Kidney (tissue), 14 donors: ENCODE data around the gene GFPT2. TPM values are rescaled to one million over a fixed set of nuclear protein-coding genes. Genes with fewer than 3 reads are reported as not detected.

ENCODE experiments used
- DNase-seq, 5 donors: peaks; one replicate each; pipeline ENCODE4 v3.0.0-alpha.2; 2013 to 2020
- FAIRE-seq: peaks from 2 replicates; lab custom pipeline; 2012; peaks lifted over from hg19 to GRCh38; lab: Jason Lieb, UNC
- H3K27ac ChIP-seq, 2 donors: one replicate each; pipeline ENCODE4 v1.7.0; 2013; ENCODE audit warnings: low read depth in 2 of 2, low read length in 2 of 2, inconsistent platforms in 1 of 2
- H3K27me3 ChIP-seq: one replicate; pipeline ENCODE4 v1.7.1; 2013; ENCODE audit warnings: low read length, inconsistent platforms; ENCODE audit not compliant: control insufficient read depth, insufficient read depth
- H3K36me3 ChIP-seq, 3 donors: one replicate each; pipeline versions ENCODE4 v1.7.0 to v1.7.1; 2013; ENCODE audit warnings: low read length in 3 of 3, control low read depth in 1 of 3, inconsistent platforms in 1 of 3; ENCODE audit not compliant: insufficient read depth in 3 of 3, control insufficient read depth in 2 of 3
- H3K4me1 ChIP-seq, 3 donors: one replicate each; pipeline versions ENCODE4 v1.7.0 to v1.7.1; 2013; ENCODE audit warnings: low read length in 3 of 3, inconsistent platforms in 1 of 3, low read depth in 1 of 3; ENCODE audit not compliant: control insufficient read depth in 2 of 3, insufficient read depth in 2 of 3
- H3K4me3 ChIP-seq, 3 donors: one replicate each; pipeline versions ENCODE4 v1.7.0 to v1.8.1; 2013; ENCODE audit warnings: low read length in 3 of 3, control low read depth in 1 of 3, inconsistent platforms in 1 of 3
- H3K9ac ChIP-seq, 3 donors: one replicate each; pipeline versions ENCODE4 v1.7.0 to v1.7.1; 2013; ENCODE audit warnings: low read length in 3 of 3, control low read depth in 1 of 3, inconsistent platforms in 1 of 3
- H3K9me3 ChIP-seq, 3 donors: one replicate each; pipeline versions ENCODE4 v1.7.0 to v1.7.1; 2013; ENCODE audit warnings: low read length in 3 of 3, control low read depth in 1 of 3, inconsistent platforms in 1 of 3; ENCODE audit not compliant: control insufficient read depth in 2 of 3, insufficient read depth in 1 of 3
- intact Hi-C: fragments of 100-400 bp; cut with DNase I; formaldehyde crosslinking; loops from one replicate; pipeline ENCODE4 v1.11.1; 2022
- polyA plus RNA-seq: library from polyadenylated mRNA; stranded (reverse); fragments of 350-450 nt; fragmentation: Illumina TruSeq; extraction: RNeasy Lipid Tissue Mini Kit (QIAGEN cat#74804); gene quantifications from one replicate; pipeline ENCODE4 v1.2.3, GENCODE V29; 2014; ENCODE audit warnings: low read depth, low replicate concordance; ENCODE audit not compliant: insufficient read depth
- total RNA-seq: library from RNA; stranded (reverse); fragmentation: NEBNext Ultra II Directional; extraction: Animal tissue kit (Norgen Biotek cat#: 25700); gene quantifications from one replicate; pipeline ENCODE4 v1.2.1, GENCODE V29; 2021
- TF ChIP-seq, protein P1 (sequence below): IDR thresholded peaks from 3 replicates; pipeline ENCODE4 v1.5.1; 2012; ENCODE audit warnings: mild to moderate bottlenecking, moderate library complexity, borderline replicate concordance; ENCODE audit not compliant: insufficient read depth; ENCODE audit errors: extremely low read depth
- donor health status: control.
- donor health status: control.
- donor health status: control.
- donor health status: control.
- donor health status: control.
- donor health status: DM: yes; HTN: yes; CAD: no.
- donor health status: Normal renal cell carcinoma (clear cell type).

The GFPT2 gene
- total and polyA plus RNA-seq, 2 donors from 2014 or later = 2.7 to 15.9 TPM

DNA sequence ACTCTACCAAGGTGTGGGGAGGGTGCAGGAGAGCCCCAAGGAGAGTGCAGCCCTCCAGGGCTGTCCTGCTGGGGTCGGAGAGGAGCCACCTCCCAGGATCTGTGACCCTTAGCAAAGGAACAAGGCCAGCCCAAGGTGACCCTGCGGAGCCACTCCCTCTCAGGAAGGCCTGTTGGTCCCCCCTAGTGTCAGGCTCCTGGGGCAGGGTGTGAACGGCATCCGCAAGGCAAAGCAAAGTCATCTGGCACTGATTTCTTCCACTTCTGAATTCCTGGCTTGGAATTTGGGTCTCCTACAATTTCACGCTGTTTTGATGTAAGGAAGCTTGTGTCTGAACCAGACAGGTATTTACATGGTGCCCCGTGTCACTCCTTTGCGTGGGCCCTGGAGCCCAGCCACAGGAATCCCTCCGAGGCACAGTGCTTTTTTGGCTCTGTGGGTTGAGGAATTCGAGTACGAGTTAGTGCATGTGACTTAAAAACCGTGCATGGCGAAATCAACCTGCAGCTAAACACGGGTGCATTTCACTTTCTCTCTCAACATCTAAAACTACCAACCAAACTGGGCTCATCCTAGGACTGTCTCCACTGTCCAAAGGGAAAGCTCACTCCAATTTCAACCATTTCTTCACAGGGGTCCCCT is 24.5 kb upstream of the GFPT2 start:
- no peaks in the 10 kb centered on the region for H3K27me3 ChIP-seq
- TF ChIP-seq, protein P1, sequence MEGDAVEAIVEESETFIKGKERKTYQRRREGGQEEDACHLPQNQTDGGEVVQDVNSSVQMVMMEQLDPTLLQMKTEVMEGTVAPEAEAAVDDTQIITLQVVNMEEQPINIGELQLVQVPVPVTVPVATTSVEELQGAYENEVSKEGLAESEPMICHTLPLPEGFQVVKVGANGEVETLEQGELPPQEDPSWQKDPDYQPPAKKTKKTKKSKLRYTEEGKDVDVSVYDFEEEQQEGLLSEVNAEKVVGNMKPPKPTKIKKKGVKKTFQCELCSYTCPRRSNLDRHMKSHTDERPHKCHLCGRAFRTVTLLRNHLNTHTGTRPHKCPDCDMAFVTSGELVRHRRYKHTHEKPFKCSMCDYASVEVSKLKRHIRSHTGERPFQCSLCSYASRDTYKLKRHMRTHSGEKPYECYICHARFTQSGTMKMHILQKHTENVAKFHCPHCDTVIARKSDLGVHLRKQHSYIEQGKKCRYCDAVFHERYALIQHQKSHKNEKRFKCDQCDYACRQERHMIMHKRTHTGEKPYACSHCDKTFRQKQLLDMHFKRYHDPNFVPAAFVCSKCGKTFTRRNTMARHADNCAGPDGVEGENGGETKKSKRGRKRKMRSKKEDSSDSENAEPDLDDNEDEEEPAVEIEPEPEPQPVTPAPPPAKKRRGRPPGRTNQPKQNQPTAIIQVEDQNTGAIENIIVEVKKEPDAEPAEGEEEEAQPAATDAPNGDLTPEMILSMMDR = no peak
- H3K4me3 ChIP-seq = no peak overlapping the region
- H3K27ac ChIP-seq = no peak overlapping the region
- H3K36me3 ChIP-seq = no peaks in the 10 kb centered on the region
- H3K9ac ChIP-seq = no peak overlapping the region
- intact Hi-C loops = no loop called here
- H3K9me3 ChIP-seq = no peaks in the 10 kb centered on the region
- no peak for DNase-seq
- FAIRE-seq = no peak
- H3K4me1 ChIP-seq = no peaks in the 10 kb centered on the region

DNA sequence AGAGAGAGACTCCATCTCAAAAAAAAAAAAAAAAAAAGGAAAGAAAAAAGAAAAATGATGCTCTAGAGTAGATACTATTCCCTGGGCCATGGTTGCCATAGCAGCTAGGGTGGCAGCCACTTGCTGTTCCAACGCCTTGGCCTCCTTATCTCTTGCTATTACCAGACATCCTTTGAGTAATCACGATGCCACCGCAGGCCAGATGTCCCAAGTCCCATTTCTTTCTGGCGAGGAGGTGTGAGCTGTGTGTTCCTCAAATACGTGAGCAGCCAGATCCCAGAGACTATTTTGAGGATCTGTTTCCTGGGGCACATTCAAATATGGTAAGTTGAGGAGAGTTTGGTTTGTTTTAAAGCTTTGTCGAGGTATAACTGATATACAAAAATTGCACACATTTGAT is 23.4 kb upstream of the GFPT2 start:
- TF ChIP-seq, protein P1 = no peak
- H3K9ac ChIP-seq = no peak overlapping the region
- no peak overlapping the region for H3K4me3 ChIP-seq
- H3K27ac ChIP-seq = no peak overlapping the region
- no peaks in the 10 kb centered on the region for H3K27me3 ChIP-seq
- FAIRE-seq = no peak
- H3K36me3 ChIP-seq = no peaks in the 10 kb centered on the region
- no peaks in the 10 kb centered on the region for H3K4me1 ChIP-seq
- H3K9me3 ChIP-seq = no peaks in the 10 kb centered on the region
- no peak for DNase-seq
- intact Hi-C loops = no loop called here

DNA sequence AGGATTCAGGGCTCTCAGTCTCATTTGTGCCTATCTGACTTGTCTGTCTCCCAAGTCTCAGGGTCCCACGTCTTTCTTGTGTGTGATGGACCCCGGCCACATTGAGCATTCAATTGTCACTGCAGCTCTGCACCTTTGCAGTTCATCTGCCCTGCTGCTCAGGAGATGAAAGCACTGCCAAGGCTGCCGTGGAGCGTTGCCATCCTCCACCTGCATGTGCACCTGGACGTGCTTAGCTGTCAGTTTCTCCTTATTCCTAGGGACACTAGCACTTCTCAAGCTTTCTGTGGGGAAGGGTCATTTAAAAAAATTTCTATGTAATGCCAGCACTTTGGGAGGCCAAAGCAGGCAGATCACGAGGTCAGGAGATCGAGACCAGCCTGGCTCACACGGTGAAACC is 22.8 kb upstream of the GFPT2 start:
- no peak overlapping the region for H3K9ac ChIP-seq
- no peak for FAIRE-seq
- no peak overlapping the region for H3K4me3 ChIP-seq
- no peaks in the 10 kb centered on the region for H3K36me3 ChIP-seq
- H3K27me3 ChIP-seq = no peaks in the 10 kb centered on the region
- H3K4me1 ChIP-seq = no peaks in the 10 kb centered on the region
- H3K9me3 ChIP-seq = no peaks in the 10 kb centered on the region
- TF ChIP-seq, protein P1 = no peak
- H3K27ac ChIP-seq = no peak overlapping the region
- no peak for DNase-seq
- intact Hi-C loops = no loop called here

DNA sequence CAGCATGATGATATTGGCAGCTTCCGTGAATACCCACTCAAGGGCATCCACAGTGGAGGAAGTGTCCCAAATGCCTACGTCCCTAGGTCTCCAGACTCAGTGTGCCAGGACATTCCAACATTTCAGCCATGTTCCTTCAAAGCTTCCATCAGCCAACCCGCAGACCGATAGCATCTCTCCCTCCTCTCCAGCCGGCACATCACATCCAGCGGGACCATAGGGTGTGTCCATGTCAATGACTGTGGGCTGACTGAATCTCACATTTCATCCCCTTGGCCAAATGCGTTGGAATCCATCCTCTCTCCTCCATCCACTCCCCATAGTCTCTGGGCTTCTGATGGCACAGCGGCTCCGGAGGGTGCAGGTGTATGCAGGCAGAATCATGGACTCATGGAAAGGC is 22.2 kb upstream of the GFPT2 start:
- Histone ChIP-seq H3K27me3 (no peaks in the 10 kb centered on the region), H3K4me1 (no peaks in the 10 kb centered on the region), H3K36me3 (no peaks in the 10 kb centered on the region), H3K4me3 (no peak overlapping the region), H3K27ac (no peak overlapping the region), H3K9ac (no peak overlapping the region), H3K9me3 (no peaks in the 10 kb centered on the region)
- intact Hi-C loops = no loop called here
- no peak for DNase-seq
- TF ChIP-seq, protein P1 = no peak
- no peak for FAIRE-seq
